H1 (cell line): ENCODE measurements around the gene SCGB2B2. TPM values are rescaled to one million over a fixed set of nuclear protein-coding genes. Genes with fewer than 3 reads are reported as not detected.

Experiments used
- CTCF ChIA-PET: fragments of 300-600 bp; sonication (Branson Sonifier 250); formaldehyde crosslinking; loops from one replicate; lab custom pipeline; 2021; ENCODE audit not compliant: partially characterized antibody; lab: Charles Lee
- POLR2A ChIA-PET: fragments of 300-600 bp; sonication (Branson Sonifier 250); formaldehyde crosslinking; loops from one replicate; lab custom pipeline; 2021; ENCODE audit warnings: inconsistent platforms; ENCODE audit not compliant: partially characterized antibody; lab: Charles Lee
- DNase-seq, 2 experiments: peaks; one replicate each; pipeline versions ENCODE4 v3.0.0 to v3.0.0-alpha.2; 2010 to 2022; ENCODE audit warnings: low spot score in 2 of 2, low read depth in 1 of 2, mixed read lengths in 1 of 2
- FAIRE-seq: peaks from 2 replicates; lab custom pipeline; 2011; peaks lifted over from hg19 to GRCh38; lab: Jason Lieb, UNC
- H2AFZ ChIP-seq: 2 replicates; pipeline ENCODE4 v1.8.1; 2012; ENCODE audit warnings: low read length, inconsistent platforms
- H2AK5ac ChIP-seq: 2 replicates; pipeline ENCODE4 v1.6.1; 2013; ENCODE audit warnings: low read depth, low read length
- H2BK120ac ChIP-seq: replicated peaks from 2 replicates; pipeline ENCODE3; 2013; ENCODE audit warnings: low read depth, low read length, inconsistent platforms
- H2BK12ac ChIP-seq: 2 replicates; pipeline ENCODE4 v1.6.1; 2013; ENCODE audit warnings: low read depth, low read length
- H2BK15ac ChIP-seq: 2 replicates; pipeline ENCODE4 v1.6.1; 2013; ENCODE audit warnings: low read length
- H2BK20ac ChIP-seq: 2 replicates; pipeline ENCODE4 v1.6.1; 2013; ENCODE audit warnings: low read length
- H2BK5ac ChIP-seq: 2 replicates; pipeline ENCODE4 v1.6.1; 2013; ENCODE audit warnings: low read depth, low read length
- H3K14ac ChIP-seq: 2 replicates; pipeline ENCODE4 v1.6.1; 2013; ENCODE audit warnings: inconsistent platforms; ENCODE audit not compliant: insufficient read length
- H3K18ac ChIP-seq: 2 replicates; pipeline ENCODE4 v1.6.1; 2013; ENCODE audit warnings: low read length; ENCODE audit errors: extremely low read depth
- H3K23ac ChIP-seq: 2 replicates; pipeline ENCODE4 v1.6.1; 2013; ENCODE audit warnings: inconsistent platforms; ENCODE audit not compliant: insufficient read length
- H3K23me2 ChIP-seq: 2 replicates; pipeline ENCODE4 v1.6.1; 2013; ENCODE audit warnings: low read depth, low read length
- H3K27ac ChIP-seq: 2 replicates; pipeline ENCODE4 v1.6.1; 2011; ENCODE audit warnings: low read depth, low read length, inconsistent platforms
- H3K27me3 ChIP-seq, 4 experiments: replicated peaks in 1 of 4; 1 replicate in 1 of 4; 2 replicates in 3 of 4; pipeline versions ENCODE4 v1.6.1 to v1.8.1; 2011 to 2013; ENCODE audit warnings: low read length in 3 of 4, mild to moderate bottlenecking in 3 of 4, inconsistent platforms in 2 of 4, mixed read lengths in 2 of 4, moderate library complexity in 1 of 4; ENCODE audit not compliant: control insufficient read depth in 3 of 4, insufficient read depth in 3 of 4; ENCODE audit errors: extremely low read depth in 1 of 4
- H3K36me3 ChIP-seq, 4 experiments: 2 replicates each; pipeline versions ENCODE4 v1.6.1 to v1.8.1; 2011 to 2013; ENCODE audit warnings: mild to moderate bottlenecking in 4 of 4, low read length in 3 of 4, moderate library complexity in 2 of 4, control low read depth in 1 of 4, inconsistent platforms in 1 of 4; ENCODE audit not compliant: insufficient read depth in 4 of 4, control insufficient read depth in 2 of 4
- H3K4ac ChIP-seq: replicated peaks from 2 replicates; pipeline ENCODE3; 2013; ENCODE audit warnings: low read length, low read depth, mixed read lengths, inconsistent platforms; ENCODE audit not compliant: insufficient read length
- H3K4me1 ChIP-seq, 4 experiments: replicated peaks in 1 of 4; 1 replicate in 1 of 4; 2 replicates in 3 of 4; pipeline versions ENCODE4 v1.6.1 to v1.8.1; 2011 to 2013; ENCODE audit warnings: low read length in 3 of 4, inconsistent platforms in 2 of 4, mixed read lengths in 1 of 4; ENCODE audit not compliant: insufficient read depth in 4 of 4, control insufficient read depth in 3 of 4
- H3K4me2 ChIP-seq, 2 experiments: 2 replicates each; pipeline versions ENCODE4 v1.6.1 to v1.8.1; 2011 to 2013; ENCODE audit warnings: low read depth in 2 of 2, low read length in 2 of 2, control low read depth in 1 of 2, inconsistent platforms in 1 of 2, mild to moderate bottlenecking in 1 of 2; ENCODE audit not compliant: insufficient read depth in 1 of 2
- H3K4me3 ChIP-seq, 4 experiments: fragments of 200-600, 300-600 bp in 1 of 4; sonication (generic), shearing (Covaris generic), sonication (Bioruptor Twin) in 1 of 4; 2 replicates each; pipeline versions ENCODE4 v1.5.1 to v1.8.1; 2011 to 2016; ENCODE audit warnings: low read length in 4 of 4, low read depth in 3 of 4, control low read depth in 2 of 4, inconsistent platforms in 2 of 4, mild to moderate bottlenecking in 2 of 4, mixed read lengths in 1 of 4, moderate library complexity in 1 of 4; ENCODE audit not compliant: insufficient read depth in 2 of 4; ENCODE audit errors: extremely low read depth in 1 of 4
- H3K56ac ChIP-seq: replicated peaks from 2 replicates; pipeline ENCODE3; 2013; ENCODE audit warnings: low read depth, mild to moderate bottlenecking, mixed read lengths, low read length, inconsistent platforms; ENCODE audit not compliant: insufficient read length
- H3K79me1 ChIP-seq: 2 replicates; pipeline ENCODE4 v1.6.1; 2013; ENCODE audit warnings: low read depth, low read length, control low read depth
- H3K79me2 ChIP-seq, 2 experiments: 2 replicates each; pipeline versions ENCODE4 v1.6.1 to v1.8.1; 2012 to 2013; ENCODE audit warnings: low read length in 2 of 2, mild to moderate bottlenecking in 2 of 2, inconsistent platforms in 1 of 2; ENCODE audit not compliant: insufficient read depth in 2 of 2, control insufficient read depth in 1 of 2
- H3K9ac ChIP-seq, 4 experiments: replicated peaks in 1 of 4; 1 replicate in 1 of 4; 2 replicates in 3 of 4; pipeline versions ENCODE4 v1.6.1 to v1.8.1; 2011 to 2013; ENCODE audit warnings: low read depth in 3 of 4, low read length in 3 of 4, control low read depth in 2 of 4, mild to moderate bottlenecking in 2 of 4, moderate library complexity in 2 of 4, inconsistent platforms in 1 of 4; ENCODE audit errors: extremely low read depth in 1 of 4
- H3K9me3 ChIP-seq, 2 experiments: 2 replicates each; pipeline versions ENCODE4 v1.6.1 to v1.8.1; 2012 to 2013; ENCODE audit warnings: mild to moderate bottlenecking in 2 of 2, moderate library complexity in 2 of 2, control low read depth in 1 of 2, inconsistent platforms in 1 of 2, low read depth in 1 of 2, low read length in 1 of 2, mixed read lengths in 1 of 2; ENCODE audit not compliant: insufficient read depth in 2 of 2
- H4K20me1 ChIP-seq, 2 experiments: replicated peaks in 1 of 2; 2 replicates each; pipeline versions ENCODE3 to v1.8.1; 2011 to 2013; ENCODE audit warnings: inconsistent platforms in 2 of 2, low read length in 2 of 2, mild to moderate bottlenecking in 1 of 2; ENCODE audit not compliant: insufficient read depth in 2 of 2, control insufficient read depth in 1 of 2
- H4K5ac ChIP-seq: 2 replicates; pipeline ENCODE4 v1.6.1; 2013; ENCODE audit warnings: low read length, low read depth, mixed read lengths, inconsistent platforms; ENCODE audit not compliant: insufficient read length
- H4K8ac ChIP-seq: 2 replicates; pipeline ENCODE4 v1.8.0; 2013; ENCODE audit warnings: mild to moderate bottlenecking, moderate library complexity, low read length, inconsistent platforms; ENCODE audit not compliant: insufficient read depth; ENCODE audit errors: extremely low read depth
- H4K91ac ChIP-seq: replicated peaks from 2 replicates; pipeline ENCODE3; 2013; ENCODE audit warnings: low read length, mixed read lengths, inconsistent platforms; ENCODE audit not compliant: insufficient read length
- ASH2L ChIP-seq: fragments of 200-600, 300-600 bp; sonication (generic); IDR thresholded peaks from one replicate; pipeline ENCODE4 v1.7.1; 2017; ENCODE audit warnings: low read length
- CBX5 ChIP-seq: fragments of 300-800, 300-1000 bp; sonication (generic); IDR thresholded peaks from 2 replicates; pipeline ENCODE4 v1.7.1; 2016; ENCODE audit warnings: antibody characterized with exemption, low read length, low read depth
- CEBPB ChIP-seq: IDR thresholded peaks from 2 replicates; pipeline ENCODE4 v1.6.1; 2012; ENCODE audit warnings: low read depth, low read length
- CREB1 ChIP-seq: IDR thresholded peaks from 2 replicates; pipeline ENCODE4 v1.6.1; 2012; ENCODE audit warnings: inconsistent platforms
- CTCF ChIP-seq, 3 experiments: IDR thresholded peaks; 1 replicate in 2 of 3; 2 replicates in 1 of 3; pipeline versions ENCODE4 v1.5.1 to v1.6.1; 2011; ENCODE audit warnings: low read length in 3 of 3, mild to moderate bottlenecking in 3 of 3, inconsistent platforms in 2 of 3, low read depth in 1 of 3, moderate library complexity in 1 of 3; ENCODE audit not compliant: insufficient read depth in 1 of 3; ENCODE audit errors: control extremely low read depth in 1 of 3
- EP300 ChIP-seq, 2 experiments: IDR thresholded peaks; 1 replicate in 1 of 2; 2 replicates in 1 of 2; pipeline ENCODE4 v1.6.1; 2011 to 2012; ENCODE audit warnings: low read depth in 2 of 2, low read length in 2 of 2, mild to moderate bottlenecking in 2 of 2, borderline replicate concordance in 1 of 2, inconsistent platforms in 1 of 2, moderate library complexity in 1 of 2
- EZH2 ChIP-seq: fragments of 200-600 bp; sonication (generic); IDR thresholded peaks from 2 replicates; pipeline ENCODE4 v1.7.1; 2012; ENCODE audit warnings: low read depth, mild to moderate bottlenecking, moderate library complexity, low read length, inconsistent platforms; ENCODE audit not compliant: severe bottlenecking
- GABPA ChIP-seq: IDR thresholded peaks from 2 replicates; pipeline ENCODE4 v1.6.1; 2011; ENCODE audit warnings: mild to moderate bottlenecking, low read length, moderate library complexity, borderline replicate concordance; ENCODE audit not compliant: insufficient read depth
- KDM4A ChIP-seq: IDR thresholded peaks from one replicate; pipeline ENCODE4 v1.7.1; 2012; ENCODE audit warnings: low read depth, mild to moderate bottlenecking, moderate library complexity, low read length, inconsistent platforms; ENCODE audit not compliant: severe bottlenecking
- POU5F1 ChIP-seq: IDR thresholded peaks from 2 replicates; pipeline ENCODE4 v1.6.1; 2011; ENCODE audit warnings: low read depth, mild to moderate bottlenecking, low read length, moderate library complexity
- SP4 ChIP-seq: IDR thresholded peaks from 2 replicates; pipeline ENCODE4 v1.6.1; 2012; ENCODE audit warnings: low read length, inconsistent platforms
- TBP ChIP-seq: IDR thresholded peaks from 2 replicates; pipeline ENCODE4 v1.6.1; 2011; ENCODE audit warnings: low read depth, low read length, improper control_type of control experiment
- WGBS, 2 experiments: shearing (Covaris generic) in 1 of 2; methylation state at CpG; one replicate each; pipeline versions ENCODE4 v1.1.6 to v1.1.7; 2013 to 2015; ENCODE audit warnings: low lambda C conversion rate in 2 of 2, mixed read lengths in 2 of 2, inconsistent platforms in 1 of 2, low coverage in 1 of 2, missing lambda C conversion rate in 1 of 2; ENCODE audit not compliant: insufficient replicate concordance in 2 of 2, insufficient coverage in 1 of 2, insufficient read length in 1 of 2; ENCODE audit errors: extremely low coverage in 1 of 2, missing lambda C conversion rate in 1 of 2; 5-methylcytosine and 5-hydroxymethylcytosine counted together
- polyA plus RNA-seq, 7 experiments: library from polyadenylated mRNA; depleted of rRNA in 3 of 7; stranded (reverse) in 5 of 7; unstranded in 2 of 7; fragments of >200 nt in 5 of 7; fragments of 200-250 nt in 2 of 7; gene quantifications; 1 replicate in 5 of 7; 2 replicates in 1 of 7; 4 replicates in 1 of 7; pipeline versions ENCODE4 v1.2.1 to v1.2.3, GENCODE V29; 2011 to 2013; ENCODE audit warnings: missing spikeins in 2 of 7, mixed read lengths in 2 of 7
- total RNA-seq: library from RNA; stranded (reverse); fragmentation: NEBNext Ultra II Directional; extraction: Animal tissue kit (Norgen Biotek cat#: 25700); gene quantifications from 2 replicates; pipeline ENCODE4 v1.2.1, GENCODE V29; 2021

SCGB2B2 gene
- total and polyA plus RNA-seq, 2 of the 8 experiments (the other 6 are each of a cell fraction or from before 2014, with no cell fraction given) = 0.09 TPM; not detected in 1

- H2BK5ac ChIP-seq = no peak overlapping the region
- H3K27me3 ChIP-seq = 0 out of 7 replicates have a peak, but pooled peaks cover 0 to 2% (median 0%) of the 10 kb centered on the region in 4 experiments
- no peaks in the 10 kb centered on the region for H3K79me1 ChIP-seq
- no peak overlapping the region for H3K4me2 ChIP-seq
- no peak overlapping the region for H3K14ac ChIP-seq
- H2BK15ac ChIP-seq = no peak overlapping the region
- no peak overlapping the region for H3K18ac ChIP-seq
- WGBS, 2 experiments = 86% methylated on average over 6 of the region's 7 CpGs; no CpG with 5 or more reads in 1 of the 2 experiments
- H4K20me1 ChIP-seq = no peaks in the 10 kb centered on the region
- H2BK120ac ChIP-seq = no peak overlapping the region
- no peak overlapping the region for H2BK12ac ChIP-seq
- H3K36me3 ChIP-seq = no peaks in the 10 kb centered on the region
- H3K4me1 ChIP-seq = no peaks in the 10 kb centered on the region
- H3K4ac ChIP-seq = no peak overlapping the region
- H2AK5ac ChIP-seq = no peak overlapping the region
- no peak overlapping the region for H4K5ac ChIP-seq
- no peak overlapping the region for H2BK20ac ChIP-seq
- H4K91ac ChIP-seq = no peak overlapping the region
- H3K56ac ChIP-seq = no peak overlapping the region
- FAIRE-seq = no peak
- no peaks in the 10 kb centered on the region for H3K79me2 ChIP-seq
- H2AFZ ChIP-seq = no peak overlapping the region
- H3K23me2 ChIP-seq = no peaks in the 10 kb centered on the region
- peaks cover 0 to 18% of the 10 kb centered on the region in 2 experiments; a peak in 1 of 4 replicates for H3K9me3 ChIP-seq
- ChIA-PET POLR2A (interaction anchor here (2.2 to 2.4 kb wide), 2 partner anchors 8 to 14 kb away, joined by 6 to 11 read pairs; partner anchors contain the start of genes SCGB2B2 and ZNF302), CTCF (no interaction called here)
- H3K23ac ChIP-seq = no peak overlapping the region
- H4K8ac ChIP-seq = no peak overlapping the region
- no peak overlapping the region for H3K4me3 ChIP-seq
- no peak overlapping the region for H3K9ac ChIP-seq
- H3K27ac ChIP-seq = no peak overlapping the region
- DNase-seq = no peak
- no peak for TF ChIP-seq ASH2L
- no peak for TF ChIP-seq EZH2
- no peak for TF ChIP-seq TBP
- no peak for TF ChIP-seq CBX5
- TF ChIP-seq CREB1 = no peak
- TF ChIP-seq CTCF (IDR thresholded peaks at IDR 0.05; ENCODE audit: control extremely low read depth in 1 of 3, insufficient read depth in 1 of 3, low read depth in 1 of 3, low read length in 3 of 3) = no peak
- TF ChIP-seq EP300 (IDR thresholded peaks at IDR 0.05; ENCODE audit: borderline replicate concordance in 1 of 2, low read depth in 2 of 2, low read length in 2 of 2) = no peak
- no peak for TF ChIP-seq KDM4A
- no peak for TF ChIP-seq SP4
- no peak for TF ChIP-seq CEBPB
- no peak for TF ChIP-seq POU5F1
- no peak for TF ChIP-seq GABPA
These were observed 7.7 kb downstream of the SCGB2B2 start for GRCh38 chr19:34669305-34669704.
